ENCODE data around the gene MTHFD2L. TPM values are rescaled to one million over a fixed set of nuclear protein-coding genes. Genes with fewer than 3 reads are reported as not detected.

The MTHFD2L gene
- total and polyA plus RNA-seq, 9 of the 15 experiments (the other 6 are each of a cell fraction or from before 2014, with no cell fraction given), result 10.0 to 39.0 (median 26.0) TPM

DNA sequence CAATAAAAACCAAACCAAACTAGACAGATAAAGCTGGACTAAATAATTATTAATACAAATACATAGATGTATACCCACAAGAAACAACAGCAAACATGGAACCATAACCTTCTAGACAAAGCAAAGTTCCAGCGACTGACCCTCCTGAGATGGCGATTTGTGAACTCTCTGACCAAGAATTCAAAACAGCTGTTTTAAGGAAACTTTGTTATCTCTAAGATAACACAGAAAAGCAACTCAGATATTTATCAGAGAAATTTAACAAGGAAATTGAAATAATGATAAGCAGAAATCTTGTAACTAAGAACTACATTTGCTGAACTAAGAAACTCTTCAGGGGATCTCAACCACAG, 23.4 kb upstream of the MTHFD2L start (continued):
- TF ChIP-seq JUN (IDR thresholded peaks at IDR 0.05; ENCODE audit: borderline replicate concordance, low read depth, low read length) (0 out of 2 replicates have a peak, but pooled peaks have one; percentile 0), JUN (CRISPR knock-in tag; IDR thresholded peaks at IDR 0.05; ENCODE audit: borderline replicate concordance) (no peak), HDAC2 (IDR thresholded peaks at IDR 0.05) (no peak), HCFC1 (IDR thresholded peaks at IDR 0.05; ENCODE audit: low read depth, low read length) (0 out of 2 replicates have a peak, but pooled peaks have one; percentile 6), MCM7 (IDR thresholded peaks at IDR 0.05) (no peak), FOXK1 (CRISPR knock-in tag; IDR thresholded peaks at IDR 0.05; ENCODE audit: borderline replicate concordance) (no peak), SNAPC5 (CRISPR knock-in tag; IDR thresholded peaks at IDR 0.05) (no peak), JUND (IDR thresholded peaks at IDR 0.05; ENCODE audit: borderline replicate concordance, low read depth, low read length) (no peak), JUND (tag; IDR thresholded peaks at IDR 0.05; ENCODE audit: borderline replicate concordance, low read depth, low read length) (no peak), ZNF586 (CRISPR knock-in tag; conservative IDR thresholded peaks at IDR 0.05) (no peak), ZNF589 (CRISPR knock-in tag; IDR thresholded peaks at IDR 0.05; ENCODE audit: low read depth) (0 out of 2 replicates have a peak, but pooled peaks have one; percentile 28), TEAD4 (IDR thresholded peaks at IDR 0.05; ENCODE audit: low read length) (no peak), TEAD4 (CRISPR knock-in tag; IDR thresholded peaks at IDR 0.05; ENCODE audit: borderline replicate concordance) (no peak), ZNF165 (CRISPR knock-in tag; IDR thresholded peaks at IDR 0.05; ENCODE audit: borderline replicate concordance) (no peak), ZNF398 (CRISPR knock-in tag; IDR thresholded peaks at IDR 0.05) (no peak), RBM22 (IDR thresholded peaks at IDR 0.05; ENCODE audit: low read depth, low read length, poor library complexity, severe bottlenecking) (no peak), CHAMP1 (IDR thresholded peaks at IDR 0.05) (peak; percentile 8; the same call in 1 of the 2 replicates), ERF (CRISPR knock-in tag; IDR thresholded peaks at IDR 0.05) (no peak)
- TF ChIP-seq, protein P1, sequence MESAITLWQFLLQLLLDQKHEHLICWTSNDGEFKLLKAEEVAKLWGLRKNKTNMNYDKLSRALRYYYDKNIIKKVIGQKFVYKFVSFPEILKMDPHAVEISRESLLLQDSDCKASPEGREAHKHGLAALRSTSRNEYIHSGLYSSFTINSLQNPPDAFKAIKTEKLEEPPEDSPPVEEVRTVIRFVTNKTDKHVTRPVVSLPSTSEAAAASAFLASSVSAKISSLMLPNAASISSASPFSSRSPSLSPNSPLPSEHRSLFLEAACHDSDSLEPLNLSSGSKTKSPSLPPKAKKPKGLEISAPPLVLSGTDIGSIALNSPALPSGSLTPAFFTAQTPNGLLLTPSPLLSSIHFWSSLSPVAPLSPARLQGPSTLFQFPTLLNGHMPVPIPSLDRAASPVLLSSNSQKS (CRISPR knock-in tag; IDR thresholded peaks at IDR 0.05), result no peak
- TF ChIP-seq, protein P2, sequence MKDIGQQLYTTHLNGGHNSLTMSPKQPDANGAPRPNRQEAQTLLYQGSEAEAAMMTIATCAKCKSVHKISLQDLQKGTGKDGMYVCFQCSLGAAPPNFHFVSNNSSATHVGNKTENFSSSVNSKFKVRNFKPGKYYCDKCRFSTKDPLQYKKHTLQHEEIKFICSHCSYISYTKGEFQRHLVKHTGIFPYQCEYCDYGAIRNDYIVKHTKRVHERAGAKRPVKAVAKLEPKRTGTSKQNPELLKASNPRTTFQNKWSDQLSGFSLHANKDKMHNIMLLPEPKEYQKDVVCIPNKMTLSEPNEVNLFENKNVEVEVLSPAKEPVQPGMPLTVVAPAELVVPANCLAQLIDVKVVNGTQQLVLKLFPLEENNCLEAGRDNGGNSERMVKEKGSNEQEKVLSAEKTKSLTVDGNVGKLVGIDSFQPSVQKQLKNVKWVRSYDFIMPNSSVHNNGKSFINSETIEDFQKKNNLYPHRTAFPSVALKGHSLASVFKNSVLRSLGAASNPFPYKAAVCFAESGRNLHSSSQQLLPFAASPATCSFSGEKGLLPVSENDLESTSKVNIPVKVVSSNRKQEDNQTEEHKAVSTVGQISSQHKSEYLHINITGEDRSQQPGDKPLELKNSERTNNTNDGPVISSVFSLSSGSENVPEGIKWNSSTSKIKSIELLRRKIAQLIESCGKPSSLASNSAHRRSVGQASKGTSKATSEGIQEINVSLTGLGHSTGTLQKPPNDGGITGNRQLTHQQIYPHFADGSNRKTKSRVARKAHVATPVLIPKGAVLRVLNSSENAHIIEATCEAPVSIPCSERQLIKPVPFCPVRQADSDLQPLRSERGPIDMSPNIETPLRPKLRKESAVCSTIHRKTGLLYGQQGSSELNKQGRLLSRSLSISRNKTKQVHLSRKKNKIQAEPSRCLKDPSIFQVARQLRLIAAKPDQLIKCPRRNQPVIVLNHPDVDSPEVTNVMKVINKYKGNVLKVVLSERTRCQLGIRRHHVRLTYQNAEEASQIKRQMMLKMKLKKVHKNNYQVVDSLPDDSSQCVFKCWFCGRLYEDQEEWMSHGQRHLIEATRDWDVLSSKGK (CRISPR knock-in tag; IDR thresholded peaks at IDR 0.05), result no peak

All from K562 (cell line).